GM18498 (cell line): ENCODE data around the gene ANKH.
"Not testable (repeated sequence)": the region's sequence is repeated elsewhere in the genome, so short reads cannot be mapped to it uniquely, and the experiment has no call there.

Source experiments
- ATAC-seq: cut with Tn5 transposase; IDR thresholded peaks from one replicate; pipeline ENCODE4 v1.9.1; 2021; ENCODE audit warnings: mild to moderate bottlenecking, moderate library complexity; ENCODE audit not compliant: unreplicated experiment

ANKH gene

GRCh38 chr5:14871214-14872069, at the start of gene ANKH:
Gene ANKH (minus strand): TSS chr5:14871778. CDS start chr5:14871447, 331 bp downstream.
- peak; percentile 95 for ATAC-seq

DNA sequence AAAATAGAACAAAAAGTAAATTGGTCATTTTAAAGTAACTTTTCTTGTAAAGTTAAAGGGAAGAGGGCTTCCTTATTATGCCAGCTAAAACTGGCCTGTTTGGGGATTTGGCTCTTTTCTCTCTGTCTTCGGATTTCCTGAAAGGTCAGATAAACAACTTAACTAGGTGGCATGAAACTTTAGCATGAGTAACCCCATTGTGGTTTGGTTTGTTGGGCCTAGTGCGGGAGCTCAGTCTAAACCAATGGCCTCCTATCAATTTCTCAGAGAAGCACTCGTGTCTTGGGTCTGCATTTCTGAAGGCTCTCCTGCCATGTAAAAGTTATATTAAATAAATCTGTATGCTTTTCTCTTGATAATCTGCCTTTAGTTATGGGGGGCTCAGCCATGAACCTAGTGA, 48.5 kb upstream of the ANKH start:
- no peak for ATAC-seq

DNA sequence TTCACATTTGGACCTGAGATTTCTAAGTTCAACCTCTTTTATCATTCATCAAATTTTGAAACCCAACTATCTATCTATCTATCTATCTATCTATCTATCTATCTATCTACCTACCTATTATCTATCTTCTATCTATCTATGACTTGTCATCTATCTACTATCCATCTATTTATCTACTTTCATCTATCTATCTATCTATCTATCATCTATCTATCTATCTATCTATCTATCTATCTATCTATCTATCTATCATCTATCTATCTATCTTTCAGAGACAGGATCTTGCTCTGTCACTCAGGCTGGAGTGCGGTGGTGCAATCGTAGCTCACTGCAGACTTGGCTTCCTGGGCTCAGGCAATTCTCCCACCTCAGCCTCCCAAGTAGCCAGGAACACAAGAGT, 47.5 kb upstream of the ANKH start:
- ATAC-seq, result not testable (repeated sequence)

DNA sequence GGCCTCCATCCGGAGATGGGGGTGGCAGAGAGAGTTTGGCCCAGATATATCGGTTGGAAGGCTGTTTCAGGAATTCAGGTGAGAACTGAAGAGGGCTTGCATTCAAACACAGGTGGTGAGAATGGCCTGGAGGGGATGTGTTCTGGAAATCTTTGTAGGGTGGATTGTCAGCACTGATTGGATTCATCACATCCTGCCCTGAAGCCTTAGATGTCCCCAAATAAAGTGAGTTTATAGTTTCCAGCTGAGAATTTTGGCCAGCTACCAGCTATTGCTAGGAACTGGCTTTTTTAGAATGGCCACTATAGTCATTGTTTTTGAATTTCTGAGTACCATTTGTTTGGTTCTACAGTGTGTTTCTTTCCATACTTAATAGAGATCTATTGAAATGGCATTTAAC, 46.1 kb upstream of the ANKH start:
- ATAC-seq, result no peak

DNA sequence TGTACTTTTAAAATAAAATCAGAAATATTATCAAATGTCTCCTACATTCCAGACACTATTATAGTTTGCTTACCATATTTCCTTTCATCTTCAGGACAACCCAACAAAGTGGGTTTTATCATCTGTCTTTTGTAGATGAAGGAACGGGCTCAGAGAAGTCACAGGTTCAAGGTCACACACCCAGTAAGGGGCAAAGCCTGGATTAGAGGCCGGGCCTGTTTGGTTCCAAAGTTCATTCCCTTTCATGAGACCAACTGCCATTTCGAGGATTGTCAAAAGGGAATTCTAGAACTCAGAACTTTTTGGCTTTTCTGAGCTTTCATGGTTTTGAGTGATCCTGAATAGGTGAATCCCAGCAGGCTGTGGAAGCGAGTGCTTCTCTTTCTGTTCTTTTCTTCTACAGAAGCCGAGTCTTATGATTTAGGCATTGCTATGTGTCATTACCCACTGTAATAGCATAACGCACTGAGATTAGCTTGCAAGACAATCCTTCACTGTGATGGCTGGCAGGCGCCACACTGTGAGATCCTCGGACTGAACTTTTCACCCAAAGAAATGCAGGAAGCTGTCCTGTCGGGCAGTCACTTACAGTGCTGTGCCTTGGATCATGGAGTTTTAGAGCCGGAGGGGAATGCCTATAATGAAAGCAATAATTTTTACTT, 43.8 kb upstream of the ANKH start:
- no peak for ATAC-seq

DNA sequence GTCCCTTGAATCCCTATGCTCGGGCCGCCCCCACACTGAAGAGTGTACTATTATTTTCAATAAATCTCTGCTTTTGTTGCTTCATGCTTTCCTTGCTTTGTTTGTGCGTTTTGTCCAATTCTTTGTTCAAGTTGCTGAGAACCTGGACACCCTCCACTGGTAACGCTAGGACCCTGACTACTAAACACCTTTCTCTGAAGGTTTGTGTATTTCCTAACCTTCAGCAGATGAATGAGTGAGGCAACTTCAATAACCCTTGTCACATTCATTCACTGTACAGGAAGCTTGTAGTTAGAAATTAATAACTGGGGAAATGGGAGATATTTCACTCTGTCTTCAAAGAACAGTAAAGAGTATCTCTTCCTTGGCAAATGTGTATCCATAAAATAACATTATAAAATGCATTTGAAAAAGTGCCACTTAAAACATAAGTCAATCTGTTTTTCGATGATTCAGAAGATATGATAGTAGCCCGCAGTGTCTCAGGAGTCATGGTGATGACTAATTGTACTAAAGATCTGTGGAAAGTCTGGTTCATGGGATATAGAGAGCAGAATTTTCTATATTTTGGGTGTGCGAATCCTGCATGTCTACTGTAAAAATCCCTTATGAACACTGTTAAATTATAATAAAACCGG, 43.2 kb upstream of the ANKH start:
- no peak for ATAC-seq

DNA sequence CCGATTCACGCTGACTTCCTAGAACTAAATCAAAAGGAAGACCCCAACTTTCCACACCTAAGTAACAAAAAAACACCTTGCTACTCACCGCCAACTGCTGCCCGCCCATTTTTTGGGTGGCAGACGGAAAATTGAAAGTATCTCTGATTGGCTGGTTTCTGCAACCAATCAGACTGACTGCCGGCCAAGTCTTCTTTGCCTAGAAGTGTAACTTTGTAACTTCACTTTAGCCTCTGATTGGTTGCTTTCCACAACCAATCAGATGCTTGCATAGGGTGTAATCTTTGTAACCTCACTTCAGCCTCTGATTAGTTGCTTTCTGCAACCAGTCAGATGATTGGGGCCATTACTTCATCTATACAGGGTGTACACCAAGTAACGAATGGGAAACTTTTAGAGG, 42.6 kb upstream of the ANKH start:
- ATAC-seq, result no peak

GRCh38 chr5:14913096-14913495, 41.5 kb upstream of the ANKH start:
- ATAC-seq, result no peak

DNA sequence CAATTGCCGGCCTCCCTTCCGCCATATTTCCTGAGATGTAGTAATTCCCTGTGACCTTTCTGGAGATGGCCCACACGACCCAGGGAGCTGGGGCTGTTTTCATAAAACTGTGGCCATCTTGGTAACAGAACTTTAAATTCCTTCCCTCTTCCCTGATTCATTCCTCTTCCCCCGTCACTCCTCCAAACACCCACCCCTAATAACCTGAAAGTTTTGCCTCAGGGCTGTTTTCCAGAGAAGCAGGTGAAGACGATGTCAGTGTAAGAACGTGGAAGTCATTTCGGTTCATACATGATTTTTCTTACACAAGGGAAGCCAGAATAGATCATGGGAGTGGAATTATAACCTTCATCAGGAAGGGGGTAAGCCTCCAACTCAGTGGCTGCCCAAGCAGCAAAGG, 40.6 kb upstream of the ANKH start:
- ATAC-seq, result no peak

- ATAC-seq, result no peak
Measured at GRCh38 chr5:14909369-14909768, 37.8 kb upstream of the ANKH start.

DNA sequence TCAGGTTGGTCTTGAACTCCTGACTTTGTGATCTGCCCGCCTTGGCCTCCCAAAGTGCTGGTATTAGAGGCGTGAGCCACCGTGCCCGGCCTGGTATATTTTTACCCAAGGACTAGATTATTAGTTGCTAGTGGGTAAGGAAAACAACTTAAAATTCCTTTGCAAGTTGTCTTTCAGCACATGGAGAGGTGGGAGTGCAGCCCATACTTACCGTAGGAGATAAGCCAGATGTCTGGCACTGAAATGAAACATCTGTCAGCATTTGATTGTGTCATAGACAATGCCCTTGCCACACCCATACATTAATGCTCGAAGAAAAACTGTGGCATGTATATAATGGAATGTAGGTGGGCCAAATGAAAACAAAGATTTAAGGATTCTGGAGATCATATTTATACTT, 36.6 kb upstream of the ANKH start:
- ATAC-seq, result no peak

GRCh38 chr5:14906628-14907027, 35.0 kb upstream of the ANKH start:
- no peak for ATAC-seq

DNA sequence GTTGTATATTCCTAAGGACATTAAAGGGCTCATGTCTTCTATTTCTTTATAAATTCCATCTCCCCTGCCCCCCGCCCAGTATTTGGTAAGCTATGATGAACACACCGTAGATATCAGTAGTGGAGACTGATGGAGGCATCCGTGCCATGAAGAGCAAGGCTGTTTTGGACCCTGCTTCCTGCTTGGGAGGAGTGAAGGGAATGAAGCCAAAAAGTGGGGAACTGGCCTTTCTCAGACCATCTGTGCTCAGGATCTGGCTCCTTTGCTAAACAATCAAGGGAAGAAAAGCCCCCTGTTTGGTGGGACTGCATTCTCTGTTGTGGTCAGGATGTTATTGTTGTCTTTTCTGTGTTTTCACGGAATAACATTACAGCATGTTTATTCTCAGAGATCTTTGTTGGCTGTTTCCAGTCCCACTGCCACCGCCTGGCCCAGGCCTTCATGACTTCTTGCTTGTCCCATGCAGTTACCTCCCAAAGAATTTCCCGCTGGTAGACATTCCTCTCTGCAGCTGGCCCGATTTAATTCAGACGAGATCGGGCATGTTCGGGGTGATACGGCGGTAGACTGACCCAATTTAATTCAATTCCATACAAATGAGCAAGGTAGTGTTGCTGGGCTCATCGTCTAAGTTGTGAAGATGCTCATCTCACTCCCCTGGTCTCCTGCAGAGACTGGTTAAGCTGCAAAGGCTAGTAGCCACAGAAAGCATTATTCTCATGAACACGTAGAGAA, 31.4 kb upstream of the ANKH start:
- ATAC-seq, result no peak

DNA sequence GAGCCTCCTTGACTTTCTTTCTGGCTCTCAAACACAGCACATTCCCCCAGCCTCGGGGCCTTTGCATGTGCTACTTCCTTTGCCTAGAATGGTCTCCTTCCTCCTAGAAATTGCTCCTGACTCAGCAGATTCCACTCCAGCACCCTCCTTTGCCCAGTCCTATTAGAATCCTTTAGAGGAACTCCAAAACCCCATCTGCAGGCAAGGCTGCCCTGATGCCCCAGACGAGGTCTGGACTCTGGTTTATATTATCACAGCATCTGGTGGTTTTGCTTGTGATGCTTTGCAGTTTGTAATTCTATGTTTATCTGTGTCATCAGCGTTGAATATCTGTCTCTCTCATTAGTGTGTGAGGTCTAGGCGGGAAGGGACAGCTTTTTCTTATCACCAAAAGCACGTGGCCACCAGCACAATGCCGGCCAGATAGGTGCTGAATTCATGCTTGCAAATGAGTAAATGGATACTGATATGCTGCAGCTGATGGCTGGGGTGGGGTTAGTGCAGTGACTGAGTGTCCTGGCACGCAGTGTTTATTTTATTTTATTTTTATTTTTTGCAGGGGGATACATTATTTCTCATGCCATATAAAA, 30.0 kb upstream of the ANKH start:
- ATAC-seq, result no peak

- ATAC-seq, result no peak
Measured at GRCh38 chr5:14900693-14901461, 29.3 kb upstream of the ANKH start.

- ATAC-seq, result no peak
Measured at GRCh38 chr5:14896131-14896530, 24.6 kb upstream of the ANKH start.

DNA sequence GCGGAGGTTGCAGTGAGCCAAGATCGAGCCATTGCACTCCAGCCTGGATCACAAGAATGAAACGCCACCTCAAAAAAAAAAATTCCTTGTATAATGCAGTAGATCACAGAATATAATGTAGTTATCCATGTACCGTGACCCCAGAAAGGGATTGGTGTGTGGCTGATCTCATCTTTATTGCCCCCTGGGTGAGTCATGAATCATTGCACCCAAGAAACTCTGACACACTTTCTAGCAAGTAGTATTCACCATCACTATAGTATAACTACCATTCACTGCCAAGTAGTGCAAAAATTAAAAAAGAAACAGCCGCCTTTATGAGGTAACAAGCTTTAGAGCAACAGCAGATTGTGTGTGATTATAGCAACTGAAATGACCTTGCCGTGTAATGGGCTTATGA, 23.7 kb upstream of the ANKH start:
- no peak for ATAC-seq

GRCh38 chr5:14894748-14895147, 23.2 kb upstream of the ANKH start:
- no peak for ATAC-seq

DNA sequence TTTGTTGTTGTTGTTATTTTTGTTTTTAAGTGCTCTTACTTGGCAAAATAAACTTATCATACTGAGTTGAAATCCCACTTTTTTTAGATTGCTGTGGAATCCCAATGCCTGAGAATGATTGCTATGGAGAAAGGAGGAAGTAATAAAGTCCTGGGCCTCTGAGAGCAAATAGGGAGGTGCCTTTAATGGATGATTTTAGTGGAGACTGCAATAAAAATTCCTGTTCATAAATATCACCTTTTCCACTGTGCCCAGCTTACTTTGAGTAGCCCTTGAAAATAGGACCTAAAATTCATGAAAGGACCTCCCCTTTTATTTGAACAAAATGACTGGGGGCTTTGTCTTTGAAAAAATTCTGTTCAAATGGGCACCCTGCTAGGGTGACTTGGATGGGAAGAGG, 21.8 kb upstream of the ANKH start:
- no peak for ATAC-seq

- ATAC-seq, result no peak
Measured at GRCh38 chr5:14890846-14891245, 19.3 kb upstream of the ANKH start.
